Stimulated activated CD4-positive, alpha-beta T cell treated with anti-CD3 and anti-CD28 coated beads, Interleukin-12 subunit alpha, Interleukin-12 subunit beta, amount 100 ng/mL, for 24 hours (primary cell): ENCODE data around the gene BIN1.

Experiments
- DNase-seq, 2 experiments: peaks; one replicate each; pipeline ENCODE4 v3.0.0-alpha.2; 2020; ENCODE audit warnings: low read depth in 2 of 2

BIN1 gene

GRCh38 chr2:127058246-127058953 lies 48.6 kb downstream of the BIN1 start:
- DNase-seq, result no peak

- no peak for DNase-seq
Observed at GRCh38 chr2:127057371-127058245, 49.3 kb downstream of the BIN1 start.

DNA sequence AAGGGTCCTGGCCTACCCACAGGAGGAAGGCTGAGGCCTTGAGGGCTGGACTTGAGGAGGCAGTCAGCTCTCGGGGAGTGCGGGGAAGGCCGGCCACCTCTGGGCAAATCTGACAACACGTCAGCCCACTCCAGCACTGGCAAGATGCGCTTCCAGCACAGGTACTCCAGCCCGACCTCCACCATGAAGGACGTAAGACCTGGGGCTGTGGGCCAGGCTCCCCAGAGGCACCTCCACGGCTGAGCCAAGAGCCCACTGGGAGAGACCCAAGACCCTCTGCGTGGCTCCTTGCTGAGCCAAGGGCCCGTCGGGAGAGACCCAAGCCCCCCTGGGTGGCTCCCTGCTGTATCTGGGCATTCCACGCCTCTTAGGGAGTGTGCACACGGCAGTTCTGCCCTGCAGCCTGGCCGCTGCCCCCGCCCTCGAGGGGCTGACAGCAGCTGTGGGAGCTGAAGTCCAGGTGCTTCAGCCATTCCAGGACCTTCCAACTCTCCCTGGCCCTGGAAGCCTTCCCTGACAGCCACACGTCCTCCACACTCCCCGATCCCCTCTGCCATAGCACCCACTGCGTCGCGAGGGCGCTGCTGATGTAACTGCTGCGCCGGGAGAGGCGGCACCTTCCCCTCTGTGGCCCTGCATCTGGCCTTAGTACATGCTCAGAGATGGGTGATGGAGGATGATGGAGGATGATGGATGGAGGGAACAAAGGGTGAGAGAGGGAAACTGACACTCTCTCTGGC lies 50.2 kb downstream of the BIN1 start:
- no peak for DNase-seq

- DNase-seq, result no peak
Observed at GRCh38 chr2:127056086-127056485, 50.9 kb downstream of the BIN1 start.

DNA sequence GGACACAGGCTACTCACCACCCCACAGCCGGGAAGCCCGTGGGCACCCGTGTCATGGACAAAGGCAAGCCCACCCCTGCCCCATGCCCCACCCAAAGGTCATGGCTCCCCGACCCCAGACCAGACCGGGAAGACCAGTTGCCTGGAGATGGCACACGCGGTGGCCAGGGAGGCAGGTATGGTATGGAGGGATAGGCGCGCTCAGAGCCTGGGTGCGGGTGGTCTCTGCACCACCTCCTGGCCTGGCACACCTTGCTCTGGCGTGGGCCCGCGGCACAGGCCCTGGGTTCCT lies 51.2 kb downstream of the BIN1 start:
- no peak for DNase-seq

GRCh38 chr2:127054996-127055785 lies 51.8 kb downstream of the BIN1 start:
- DNase-seq, result no peak

DNA sequence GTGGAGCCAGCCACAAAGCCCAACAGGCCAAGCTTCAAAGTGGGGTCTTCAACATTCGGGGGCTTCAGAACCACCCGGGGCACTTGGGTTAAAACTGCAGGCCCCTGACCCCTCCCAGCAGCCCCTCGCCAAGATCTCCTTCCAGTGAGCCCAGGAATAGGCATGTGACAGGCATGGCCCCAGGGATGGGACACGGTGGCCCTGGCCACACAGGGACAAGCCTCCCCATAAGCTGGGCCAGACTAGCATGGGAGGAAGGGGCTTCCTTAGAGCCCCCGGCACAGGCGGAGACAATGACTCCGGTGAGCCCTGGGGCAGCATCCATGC lies 52.4 kb downstream of the BIN1 start:
- no peak for DNase-seq

GRCh38 chr2:127053731-127054603 lies 53.0 kb downstream of the BIN1 start:
- no peak for DNase-seq

- no peak for DNase-seq
Observed at GRCh38 chr2:127052771-127053691, 53.9 kb downstream of the BIN1 start.

DNA sequence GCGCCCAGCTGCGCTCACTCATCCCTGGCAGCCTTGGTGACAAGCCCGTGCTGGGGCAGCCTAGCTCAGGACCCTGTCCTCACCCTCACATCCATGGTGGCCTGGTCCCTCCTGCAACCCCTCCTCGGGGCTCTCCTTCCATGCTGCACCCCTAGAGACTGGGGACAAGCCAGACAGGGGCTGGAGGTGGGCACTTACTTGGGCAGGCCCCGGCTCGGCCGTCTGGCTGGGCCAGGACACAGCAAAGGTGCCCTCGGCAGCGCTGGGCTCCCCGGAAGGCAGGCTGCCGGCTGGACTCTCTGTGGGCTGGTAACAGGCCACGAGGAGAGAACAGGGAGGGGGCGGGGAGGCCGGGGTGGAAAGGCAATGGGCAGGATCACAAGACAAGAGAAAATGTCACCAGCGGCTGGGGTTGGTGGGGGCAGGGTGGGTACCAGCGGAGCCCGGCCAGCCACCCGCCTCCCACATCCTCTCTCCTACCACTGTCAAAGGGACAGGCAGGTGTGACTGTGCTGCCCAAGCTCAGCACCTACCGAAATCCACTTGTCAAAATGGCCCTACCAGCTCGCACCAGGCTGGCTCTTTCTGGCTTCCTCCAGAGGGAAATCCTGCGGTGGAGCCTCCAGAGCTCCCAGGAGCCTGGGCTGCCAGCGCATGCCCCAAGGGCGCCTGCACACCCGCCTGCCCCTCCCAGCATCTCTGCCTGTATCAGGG lies 54.7 kb downstream of the BIN1 start:
- DNase-seq, result no peak

GRCh38 chr2:127051116-127052056 lies 55.6 kb downstream of the BIN1 start:
- DNase-seq, result no peak

DNA sequence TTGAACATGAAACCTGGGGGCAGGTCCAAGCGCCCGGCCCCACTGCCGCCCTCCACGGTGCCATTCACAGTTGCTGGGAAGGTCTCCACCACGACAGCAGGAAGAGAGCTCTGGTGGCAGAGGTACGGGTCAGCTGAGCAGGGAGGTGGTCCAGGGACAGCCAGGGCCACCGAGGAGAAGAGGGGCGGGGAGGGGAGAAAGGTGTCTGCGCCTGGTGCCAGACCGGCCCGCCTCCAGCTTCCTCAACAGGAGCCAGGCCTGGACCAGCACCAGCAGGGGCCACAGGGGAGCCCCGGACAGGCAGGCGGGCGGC lies 56.2 kb downstream of the BIN1 start:
- no peak for DNase-seq

DNA sequence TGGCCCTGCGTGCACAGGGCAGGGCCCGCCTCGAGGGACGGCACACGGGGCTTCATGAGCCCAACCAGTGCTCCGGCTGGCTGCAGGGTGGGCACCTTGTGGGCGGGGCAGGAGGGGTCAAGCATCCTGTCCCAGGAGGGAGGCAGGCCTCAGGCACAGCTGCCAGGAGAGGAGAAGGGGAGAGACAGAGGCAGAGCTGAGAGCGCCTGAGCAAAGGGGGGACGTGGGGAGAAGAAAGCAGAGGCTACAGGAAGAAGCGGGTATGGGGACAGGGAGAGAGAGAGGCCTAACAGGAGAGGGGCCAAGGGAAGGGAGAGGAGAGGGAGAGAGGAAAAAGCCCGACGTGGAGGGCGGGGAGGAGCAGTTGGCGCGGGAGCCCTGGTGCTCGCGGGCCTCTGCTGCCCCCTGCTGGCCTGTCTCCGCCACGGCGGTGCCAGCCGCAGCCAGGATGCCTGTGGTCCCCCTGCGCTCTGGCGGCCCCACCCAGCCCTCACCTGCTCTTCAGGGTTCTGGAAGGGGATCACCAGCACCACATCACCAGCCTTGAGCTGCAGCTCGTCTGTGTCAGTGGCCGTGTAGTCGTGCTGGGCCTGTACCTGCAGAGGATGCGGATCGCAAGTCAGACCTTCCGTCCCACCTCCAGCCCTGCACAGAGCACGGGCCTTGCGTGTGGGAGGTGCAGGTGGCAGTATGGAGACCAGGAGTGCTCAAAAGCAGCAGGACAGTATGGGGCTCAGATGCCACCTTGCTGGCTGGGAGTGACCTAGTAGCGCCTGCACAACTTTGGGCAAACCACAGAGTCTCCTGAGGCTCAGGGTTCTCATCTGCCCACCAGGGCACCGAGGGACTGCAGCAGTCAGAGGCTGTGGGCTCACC lies 56.8 kb downstream of the BIN1 start:
- peak; percentile 33 to 63 for DNase-seq

- no peak for DNase-seq
Observed at GRCh38 chr2:127048969-127049897, 57.7 kb downstream of the BIN1 start.

GRCh38 chr2:127048618-127048935 lies 58.4 kb downstream of the BIN1 start:
- DNase-seq, result no peak
